ENCODE results near the gene CLDN11. TPM values are rescaled to one million over a fixed set of nuclear protein-coding genes. Genes with fewer than 3 reads are reported as not detected.

CLDN11 gene
- total and polyA plus RNA-seq, 7 donors: 1.3 to 3.0 (median 2.0) TPM

DNA sequence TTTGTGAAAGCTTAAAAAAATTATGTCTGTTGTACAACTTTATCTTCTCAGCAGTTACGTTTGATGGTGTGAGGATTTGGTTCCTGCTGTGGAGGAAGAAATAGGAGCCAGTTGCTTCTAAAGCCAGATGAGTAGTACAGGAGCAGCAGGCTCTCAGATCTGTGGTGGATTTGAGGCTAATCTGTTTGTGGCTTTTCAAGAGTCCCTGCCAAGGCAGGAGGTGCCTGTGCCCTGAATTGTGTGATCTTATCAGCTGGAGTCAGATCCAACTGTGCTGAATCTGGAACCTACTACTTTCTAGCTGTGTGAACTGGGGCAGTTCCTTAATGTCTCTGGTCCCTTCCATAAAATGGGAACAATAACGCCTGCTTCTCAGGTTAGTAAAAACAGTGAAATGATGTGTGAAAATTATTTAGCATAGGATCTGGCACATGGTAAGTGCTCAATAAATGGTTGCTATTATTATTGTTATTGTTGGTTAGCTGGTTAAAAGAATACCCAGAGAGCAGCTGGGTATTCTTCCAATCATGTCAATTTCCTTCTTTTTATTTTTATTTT lies 7.7 kb downstream of the CLDN11 start:
- WGBS, 3 donors: 70 to 88% (median 85%) methylated on average over 2 of the region's 2 CpGs
- ATAC-seq: no peak
- H3K27ac ChIP-seq: no peak overlapping the region
- H3K4me1 ChIP-seq: no peaks in the 10 kb centered on the region
- no peak overlapping the region for H3K4me3 ChIP-seq
- DNase-seq: no peak
- intact Hi-C loops (cut with DNase I): no loop called here
- TF ChIP-seq, protein P1, sequence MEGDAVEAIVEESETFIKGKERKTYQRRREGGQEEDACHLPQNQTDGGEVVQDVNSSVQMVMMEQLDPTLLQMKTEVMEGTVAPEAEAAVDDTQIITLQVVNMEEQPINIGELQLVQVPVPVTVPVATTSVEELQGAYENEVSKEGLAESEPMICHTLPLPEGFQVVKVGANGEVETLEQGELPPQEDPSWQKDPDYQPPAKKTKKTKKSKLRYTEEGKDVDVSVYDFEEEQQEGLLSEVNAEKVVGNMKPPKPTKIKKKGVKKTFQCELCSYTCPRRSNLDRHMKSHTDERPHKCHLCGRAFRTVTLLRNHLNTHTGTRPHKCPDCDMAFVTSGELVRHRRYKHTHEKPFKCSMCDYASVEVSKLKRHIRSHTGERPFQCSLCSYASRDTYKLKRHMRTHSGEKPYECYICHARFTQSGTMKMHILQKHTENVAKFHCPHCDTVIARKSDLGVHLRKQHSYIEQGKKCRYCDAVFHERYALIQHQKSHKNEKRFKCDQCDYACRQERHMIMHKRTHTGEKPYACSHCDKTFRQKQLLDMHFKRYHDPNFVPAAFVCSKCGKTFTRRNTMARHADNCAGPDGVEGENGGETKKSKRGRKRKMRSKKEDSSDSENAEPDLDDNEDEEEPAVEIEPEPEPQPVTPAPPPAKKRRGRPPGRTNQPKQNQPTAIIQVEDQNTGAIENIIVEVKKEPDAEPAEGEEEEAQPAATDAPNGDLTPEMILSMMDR (IDR thresholded peaks at IDR 0.05): no peak
- H3K9me3 ChIP-seq: no peaks in the 10 kb centered on the region
- H3K27me3 ChIP-seq (ENCODE audit: insufficient read depth in 3 of 3, low read length in 2 of 3): no peaks in the 10 kb centered on the region
- no peaks in the 10 kb centered on the region for H3K36me3 ChIP-seq (ENCODE audit: insufficient read depth in 1 of 2, low read depth in 1 of 2)

DNA sequence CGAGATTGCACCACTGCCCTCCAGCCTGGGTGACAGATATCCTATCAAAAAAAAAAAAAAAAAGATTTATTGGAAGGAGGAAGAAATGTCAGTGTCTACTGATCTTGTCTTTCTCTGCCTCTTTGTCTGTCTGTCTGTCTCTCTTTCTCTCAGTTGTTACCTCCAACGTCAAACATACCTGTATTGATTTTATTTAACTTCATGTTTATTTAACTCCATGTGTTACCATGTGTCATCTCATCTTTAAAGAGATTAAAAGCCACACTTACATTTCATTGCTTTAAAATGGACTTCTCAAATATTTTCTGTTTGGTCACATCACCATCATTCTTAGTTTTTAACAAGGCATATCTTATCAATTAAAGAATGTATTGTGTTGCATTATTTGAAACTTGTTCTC lies 9.4 kb downstream of the CLDN11 start:
- 74 to 79% (median 75%) methylated on average over 2 of the region's 2 CpGs for WGBS, 3 donors

DNA sequence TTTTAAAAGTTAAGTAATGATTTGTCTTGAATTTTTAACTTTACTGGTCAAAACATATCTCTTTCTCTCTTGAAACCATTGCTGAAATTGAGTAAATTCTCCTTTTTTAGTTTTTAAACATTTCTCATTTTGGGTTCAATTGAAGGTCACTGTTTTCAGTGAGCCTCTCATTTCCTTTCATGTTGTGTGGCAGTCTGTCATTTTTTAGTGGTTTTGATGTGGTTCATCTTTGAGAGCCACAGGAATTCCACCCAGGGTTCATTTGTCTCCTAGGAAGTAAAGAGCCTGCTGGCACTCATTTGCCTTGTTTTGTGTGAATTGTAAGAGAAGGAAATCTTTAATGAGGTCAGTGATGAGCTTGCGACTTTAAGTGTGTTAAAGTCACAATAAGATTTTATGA lies 10.4 kb downstream of the CLDN11 start:
- Histone ChIP-seq H3K27ac (no peak overlapping the region), H3K27me3 (ENCODE audit: insufficient read depth in 3 of 3, low read length in 2 of 3) (no peaks in the 10 kb centered on the region), H3K4me1 (no peaks in the 10 kb centered on the region), H3K4me3 (no peak overlapping the region), H3K36me3 (ENCODE audit: insufficient read depth in 1 of 2, low read depth in 1 of 2) (no peaks in the 10 kb centered on the region), H3K9me3 (no peaks in the 10 kb centered on the region)
- intact Hi-C loops (cut with DNase I): no loop called here
- no peak for DNase-seq
- WGBS, 3 donors: 69 to 77% (median 73%) methylated on average over 1 of the region's 1 CpG
- no peak for ATAC-seq
- TF ChIP-seq, protein P1 (IDR thresholded peaks at IDR 0.05): no peak

More for the DNA sequence above, 9.4 kb downstream of the CLDN11 start:
- Histone ChIP-seq H3K9me3 (no peaks in the 10 kb centered on the region), H3K36me3 (ENCODE audit: insufficient read depth in 1 of 2, low read depth in 1 of 2) (no peaks in the 10 kb centered on the region), H3K27ac (no peak overlapping the region), H3K4me1 (no peaks in the 10 kb centered on the region), H3K27me3 (ENCODE audit: insufficient read depth in 3 of 3, low read length in 2 of 3) (no peaks in the 10 kb centered on the region), H3K4me3 (no peak overlapping the region)
- ATAC-seq (no peak), DNase-seq (no peak)
- TF ChIP-seq, protein P1 (IDR thresholded peaks at IDR 0.05): no peak
- intact Hi-C loops (cut with DNase I): no loop called here

DNA sequence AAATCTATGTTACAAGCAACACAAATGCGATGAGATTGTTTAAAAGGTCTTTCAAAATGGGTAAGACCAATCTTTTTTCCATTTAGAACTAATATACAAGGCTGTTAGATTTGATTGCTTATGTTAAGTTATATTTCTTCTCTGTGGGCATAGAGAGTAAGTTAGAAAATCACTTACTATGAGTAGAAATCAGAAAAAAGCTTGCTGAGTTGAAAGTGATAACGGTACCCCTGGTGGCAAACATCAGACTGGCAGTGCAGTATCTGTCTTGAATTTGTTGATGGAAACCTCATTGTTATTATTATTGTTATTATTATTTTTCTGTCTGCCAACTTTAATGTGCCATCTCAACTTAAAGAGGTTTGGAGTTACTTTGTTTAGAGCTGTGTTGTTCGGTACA lies 12.4 kb downstream of the CLDN11 start:
- no peaks in the 10 kb centered on the region for H3K36me3 ChIP-seq (ENCODE audit: insufficient read depth in 1 of 2, low read depth in 1 of 2)
- H3K4me1 ChIP-seq: no peaks in the 10 kb centered on the region
- no peak overlapping the region for H3K4me3 ChIP-seq
- DNase-seq: no peak
- no peaks in the 10 kb centered on the region for H3K27me3 ChIP-seq (ENCODE audit: insufficient read depth in 3 of 3, low read length in 2 of 3)
- ATAC-seq: no peak
- no peak overlapping the region for H3K27ac ChIP-seq
- TF ChIP-seq, protein P1 (IDR thresholded peaks at IDR 0.05): no peak
- intact Hi-C loops (cut with DNase I): no loop called here
- 90 to 93% (median 93%) methylated on average over 3 of the region's 3 CpGs for WGBS, 3 donors
- H3K9me3 ChIP-seq: no peaks in the 10 kb centered on the region

DNA sequence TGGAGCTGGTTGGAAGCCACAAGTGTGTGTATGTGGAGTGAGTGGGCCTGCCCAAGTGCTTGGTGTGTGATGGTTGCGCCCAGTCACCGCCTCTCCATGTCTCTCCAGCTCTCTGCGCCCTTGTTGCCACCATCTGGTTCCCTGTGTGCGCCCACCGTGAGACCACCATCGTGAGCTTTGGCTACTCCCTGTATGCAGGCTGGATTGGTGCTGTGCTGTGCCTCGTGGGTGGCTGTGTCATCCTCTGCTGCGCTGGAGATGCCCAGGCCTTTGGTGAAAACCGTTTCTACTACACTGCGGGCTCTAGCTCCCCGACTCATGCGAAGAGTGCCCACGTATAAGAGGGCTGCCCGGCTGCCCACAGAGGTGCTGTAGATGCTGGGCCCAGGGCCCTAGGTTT lies 13.7 kb downstream of the CLDN11 start:
- Histone ChIP-seq H3K9me3 (no peaks in the 10 kb centered on the region), H3K36me3 (ENCODE audit: insufficient read depth in 1 of 2, low read depth in 1 of 2) (no peaks in the 10 kb centered on the region), H3K27ac (no peak overlapping the region), H3K4me3 (no peak overlapping the region), H3K27me3 (ENCODE audit: insufficient read depth in 3 of 3, low read length in 2 of 3) (no peaks in the 10 kb centered on the region), H3K4me1 (no peaks in the 10 kb centered on the region)
- DNase-seq (no peak), ATAC-seq (no peak)
- TF ChIP-seq, protein P1 (IDR thresholded peaks at IDR 0.05): no peak
- intact Hi-C loops (cut with DNase I): no loop called here
- WGBS, 3 donors: 96% methylated on average over 14 of the region's 14 CpGs

Measured in psoas muscle (tissue), 8 donors.